HG03060 (cell line): ENCODE data around the gene RIN3.
"Not testable (repeated sequence)": the region's sequence is repeated elsewhere in the genome, so short reads cannot be mapped to it uniquely, and the experiment has no call there.

Source experiments
- ATAC-seq: cut with Tn5 transposase; IDR thresholded peaks from one replicate; pipeline ENCODE4 v1.9.1; 2021; ENCODE audit warnings: low read depth, moderate number of reproducible peaks; ENCODE audit not compliant: unreplicated experiment

The RIN3 gene

GRCh38 chr14:92638266-92638665 is 124.7 kb downstream of the RIN3 start:
- ATAC-seq: no peak

- ATAC-seq: no peak
Measured at GRCh38 chr14:92638904-92639303, 125.3 kb downstream of the RIN3 start.

GRCh38 chr14:92639472-92640117 is 126.0 kb downstream of the RIN3 start:
- not testable (repeated sequence) for ATAC-seq

GRCh38 chr14:92641306-92641705 is 127.7 kb downstream of the RIN3 start:
- ATAC-seq: no peak

GRCh38 chr14:92644171-92644969 is 130.8 kb downstream of the RIN3 start:
- ATAC-seq: no peak

GRCh38 chr14:92644970-92645515 is 131.5 kb downstream of the RIN3 start:
- no peak for ATAC-seq

GRCh38 chr14:92645841-92646478 is 132.4 kb downstream of the RIN3 start:
- no peak for ATAC-seq

GRCh38 chr14:92646952-92647796 is 133.6 kb downstream of the RIN3 start:
- ATAC-seq: no peak

- no peak for ATAC-seq
Measured at GRCh38 chr14:92647797-92648279, 134.3 kb downstream of the RIN3 start.

- no peak for ATAC-seq
Measured at GRCh38 chr14:92649066-92649465, 135.5 kb downstream of the RIN3 start.

- ATAC-seq: no peak
Measured at GRCh38 chr14:92649934-92650545, 136.5 kb downstream of the RIN3 start.

- no peak for ATAC-seq
Measured at GRCh38 chr14:92650581-92651105, 137.1 kb downstream of the RIN3 start.

GRCh38 chr14:92651106-92651757 is 137.7 kb downstream of the RIN3 start:
- peak; percentile 42 for ATAC-seq

- ATAC-seq: no peak
Measured at GRCh38 chr14:92651758-92652406, 138.3 kb downstream of the RIN3 start.

GRCh38 chr14:92652413-92653151 is 139.0 kb downstream of the RIN3 start:
- no peak for ATAC-seq

- no peak for ATAC-seq
Measured at GRCh38 chr14:92653162-92653651, 139.6 kb downstream of the RIN3 start.

GRCh38 chr14:92654239-92654901 is 140.8 kb downstream of the RIN3 start:
- ATAC-seq: no peak
